HCT116 (cell line): ENCODE measurements around the gene TMEM140. TPM values are rescaled to one million over a fixed set of nuclear protein-coding genes. Genes with fewer than 3 reads are reported as not detected.

Experiments
- ATAC-seq: fragments of 200-7000 bp; cut with Tn5 transposase; 2 replicates; pipeline ENCODE4 v1.9.1; 2020; ENCODE audit warnings: mild to moderate bottlenecking, moderate library complexity
- BruUV-seq: library from RNA; stranded (reverse); fragments of 400-500 nt; replicated peaks from 2 replicates; lab custom pipeline; 2021; lab: Mats Ljungman, UMichigan
- CTCF ChIA-PET: fragments of 300-600 bp; sonication (Branson Sonifier 250); formaldehyde crosslinking; loops from one replicate; lab custom pipeline; 2021; ENCODE audit warnings: antibody characterized with exemption; lab: Charles Lee
- POLR2A ChIA-PET: fragments of 300-600, 350-600 bp; sonication (Branson Sonifier 250); formaldehyde crosslinking; loops from one replicate; lab custom pipeline; 2021; ENCODE audit warnings: antibody characterized with exemption; lab: Charles Lee
- RAD21 ChIA-PET, 2 experiments: fragments of 300-600 bp; sonication (Branson Sonifier 250); formaldehyde crosslinking; loops; one replicate each; lab custom pipeline; 2023; ENCODE audit warnings: low total read pairs in 2 of 2; ENCODE audit not compliant: uncharacterized antibody in 2 of 2, unreplicated experiment in 2 of 2, low non-redundant PET in 1 of 2; lab: Charles Lee
- DNase-seq: peaks from one replicate; pipeline ENCODE4 v3.0.0-alpha.2; 2010; ENCODE audit warnings: low read depth, low spot score
- H2AFZ ChIP-seq: fragments of 200-600 bp; shearing (Covaris generic), sonication (generic); 2 replicates; pipeline ENCODE4 v1.6.1; 2017; ENCODE audit warnings: low read depth, mixed run types, mixed read lengths, antibody characterized with exemption, low read length; ENCODE audit not compliant: poor library complexity, severe bottlenecking
- H3K27ac ChIP-seq: 2 replicates; pipeline ENCODE4 v1.5.1; 2012; ENCODE audit warnings: low read depth, low read length
- H3K27me3 ChIP-seq: fragments of 200-600 bp; sonication (generic); 2 replicates; pipeline ENCODE4 v1.6.1; 2016; ENCODE audit warnings: mixed run types, low read length, mixed read lengths; ENCODE audit not compliant: insufficient read depth
- H3K36me3 ChIP-seq, 2 experiments: fragments of 200-500 bp in 1 of 2; fragments of 200-600 bp in 1 of 2; sonication (Bioruptor generic) in 1 of 2; sonication (generic) in 1 of 2; 2 replicates each; pipeline versions ENCODE4 v1.5.1 to v1.6.1; 2014 to 2016; ENCODE audit warnings: low read length in 2 of 2, inconsistent platforms in 1 of 2, mixed read lengths in 1 of 2, mixed run types in 1 of 2; ENCODE audit not compliant: insufficient read depth in 2 of 2, control insufficient read depth in 1 of 2
- H3K4me1 ChIP-seq, 2 experiments: fragments of 200-600 bp in 1 of 2; sonication (generic) in 1 of 2; 2 replicates each; pipeline versions ENCODE4 v1.5.1 to v1.6.1; 2012 to 2017; ENCODE audit warnings: low read length in 2 of 2, inconsistent platforms in 1 of 2, mild to moderate bottlenecking in 1 of 2, mixed read lengths in 1 of 2, mixed run types in 1 of 2, moderate library complexity in 1 of 2; ENCODE audit not compliant: insufficient read depth in 2 of 2, control insufficient read depth in 1 of 2
- H3K4me2 ChIP-seq: fragments of 200-600 bp; sonication (generic); 2 replicates; pipeline ENCODE4 v1.6.1; 2017; ENCODE audit warnings: mixed run types, low read length, mixed read lengths
- H3K4me3 ChIP-seq, 2 experiments: fragments of 200-600 bp in 1 of 2; sonication (generic) in 1 of 2; replicated peaks in 1 of 2; 2 replicates each; pipeline ENCODE4 v1.5.1; 2011 to 2016; ENCODE audit warnings: low read length in 2 of 2, control low read depth in 1 of 2, low read depth in 1 of 2, mild to moderate bottlenecking in 1 of 2, mixed read lengths in 1 of 2, mixed run types in 1 of 2
- H3K79me2 ChIP-seq: fragments of 200-600 bp; sonication (generic); 2 replicates; pipeline ENCODE4 v1.6.1; 2017; ENCODE audit warnings: mild to moderate bottlenecking, mixed run types, low read length, moderate library complexity, mixed read lengths; ENCODE audit not compliant: insufficient read depth
- H3K9ac ChIP-seq: fragments of 200-600 bp; sonication (generic); 2 replicates; pipeline ENCODE4 v1.6.1; 2016; ENCODE audit warnings: low read length, mixed read lengths
- H3K9me2 ChIP-seq: fragments of 200-600 bp; sonication (generic), shearing (Covaris generic); 2 replicates; pipeline ENCODE4 v1.6.1; 2017; ENCODE audit warnings: mixed run types, mild to moderate bottlenecking, moderate library complexity; ENCODE audit not compliant: insufficient read depth
- H3K9me3 ChIP-seq, 2 experiments: fragments of 200-500 bp in 1 of 2; fragments of 200-600 bp in 1 of 2; sonication (Bioruptor generic) in 1 of 2; sonication (generic) in 1 of 2; 2 replicates each; pipeline ENCODE4 v1.6.1; 2014 to 2017; ENCODE audit warnings: low read length in 2 of 2, mixed read lengths in 2 of 2, inconsistent platforms in 1 of 2, low read depth in 1 of 2, mild to moderate bottlenecking in 1 of 2, mixed run types in 1 of 2, moderate library complexity in 1 of 2; ENCODE audit not compliant: control insufficient read depth in 1 of 2, insufficient read depth in 1 of 2
- H4K20me1 ChIP-seq: fragments of 200-600 bp; sonication (generic), shearing (Covaris generic); 2 replicates; pipeline ENCODE4 v1.6.1; 2017; ENCODE audit warnings: mixed run types, mild to moderate bottlenecking, moderate library complexity; ENCODE audit not compliant: insufficient read depth
- CBX3 ChIP-seq: IDR thresholded peaks from 2 replicates; pipeline ENCODE4 v1.6.1; 2012; ENCODE audit warnings: low read depth
- CEBPB ChIP-seq: IDR thresholded peaks from 2 replicates; pipeline ENCODE4 v1.6.1; 2012; ENCODE audit warnings: low read depth
- ELF1 ChIP-seq: IDR thresholded peaks from 2 replicates; pipeline ENCODE4 v1.6.1; 2012; ENCODE audit warnings: low read depth, borderline replicate concordance
- EZH2 ChIP-seq: fragments of 200-600 bp; sonication (generic); IDR thresholded peaks from 2 replicates; pipeline ENCODE4 v1.6.1; 2017; ENCODE audit warnings: antibody characterized with exemption, mixed run types
- EZH2phosphoT487 ChIP-seq: fragments of 200-600 bp; IDR thresholded peaks from 2 replicates; pipeline ENCODE4 v1.6.1; 2018; ENCODE audit warnings: antibody characterized with exemption, borderline replicate concordance
- JUND ChIP-seq: IDR thresholded peaks from 2 replicates; pipeline ENCODE4 v1.6.1; 2012
- RAD21 ChIP-seq: IDR thresholded peaks from 2 replicates; pipeline ENCODE4 v1.6.1; 2012; ENCODE audit warnings: low read depth, mild to moderate bottlenecking
- YY1 ChIP-seq: IDR thresholded peaks from 2 replicates; pipeline ENCODE4 v1.6.1; 2011; ENCODE audit warnings: low read length, low read depth, moderate library complexity, mild to moderate bottlenecking; ENCODE audit not compliant: insufficient replicate concordance; ENCODE audit errors: extremely low read depth
- intact Hi-C: fragments of 100-400 bp; cut with micrococcal nuclease; formaldehyde crosslinking; loops from 2 replicates; pipeline ENCODE4 v1.10.0; 2022
- total RNA-seq: library from RNA; stranded (reverse); gene quantifications from one replicate; pipeline ENCODE4 v1.2.1, GENCODE V29; 2021; ENCODE audit not compliant: unreplicated experiment
- TF ChIP-seq, protein P1 (sequence below), 3 experiments: fragments of 200-600 bp in 1 of 3; sonication (generic) in 1 of 3; IDR thresholded peaks in 2 of 3; conservative IDR thresholded peaks in 1 of 3; 2 replicates each; pipeline ENCODE4 v1.5.1; 2012 to 2017; ENCODE audit warnings: low read depth in 2 of 3, low read length in 2 of 3, antibody characterized with exemption in 1 of 3, borderline replicate concordance in 1 of 3, control low read depth in 1 of 3, mild to moderate bottlenecking in 1 of 3, mixed read lengths in 1 of 3, mixed run types in 1 of 3, moderate library complexity in 1 of 3; ENCODE audit not compliant: insufficient read depth in 1 of 3
- TF ChIP-seq, protein P2 (sequence below): IDR thresholded peaks from 2 replicates; pipeline ENCODE4 v1.6.1; 2012
- TF ChIP-seq, protein P3 (sequence below): IDR thresholded peaks from 2 replicates; pipeline ENCODE4 v1.6.1; 2012
- TF ChIP-seq, protein P4 (sequence below): IDR thresholded peaks from 2 replicates; pipeline ENCODE4 v1.6.1; 2011; ENCODE audit warnings: mild to moderate bottlenecking, low read length, moderate library complexity; ENCODE audit not compliant: insufficient replicate concordance; ENCODE audit errors: extremely low read depth

The TMEM140 gene
- total RNA-seq, 1 experiment from 2014 or later, result not detected

DNA sequence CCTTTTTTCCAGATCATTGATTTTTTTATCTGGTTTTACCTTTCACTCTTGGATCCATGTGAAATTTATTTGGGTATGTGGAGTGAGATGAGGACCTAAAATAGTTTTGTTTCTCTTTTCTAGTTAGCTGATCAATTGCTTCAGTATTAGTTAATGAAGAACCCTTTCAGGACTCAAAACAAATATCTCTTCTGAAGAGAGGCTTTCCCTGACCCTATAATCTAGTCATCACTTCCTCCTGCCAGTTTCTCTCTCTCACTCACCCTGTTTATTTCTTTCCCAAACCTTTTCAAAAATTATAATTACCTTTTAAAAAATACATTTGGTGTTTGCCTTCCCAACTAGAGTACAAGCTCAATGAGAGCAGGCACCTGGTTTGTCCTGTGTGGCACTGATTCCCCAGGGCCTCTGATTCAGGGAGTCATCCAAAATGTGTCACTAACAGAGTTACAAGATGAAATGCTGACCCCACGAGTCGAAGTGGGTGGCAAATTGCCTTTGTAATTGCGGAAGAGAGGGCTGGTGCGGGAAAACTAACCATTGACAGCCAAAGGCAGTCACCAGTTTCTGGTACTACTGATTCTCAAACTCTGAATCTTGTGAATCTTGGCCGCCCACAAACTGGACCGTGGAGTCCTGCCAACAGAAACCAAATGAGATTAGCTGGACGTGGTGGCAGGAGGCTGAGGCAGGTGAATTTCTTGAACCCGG lies 2.4 kb downstream of the TMEM140 start:
- RAD21 ChIA-PET, result no interaction called here
- Histone ChIP-seq H3K27ac (no peak overlapping the region), H3K9ac (no peak overlapping the region), H4K20me1 (no peaks in the 10 kb centered on the region), H3K79me2 (no peaks in the 10 kb centered on the region), H3K36me3 (no peaks in the 10 kb centered on the region), H3K4me2 (no peak overlapping the region), H2AFZ (no peak overlapping the region), H3K9me3 (no peaks in the 10 kb centered on the region; a peak in 1 of 4 replicates), H3K4me1 (no peaks in the 10 kb centered on the region; a peak in 1 of 4 replicates), H3K4me3 (no peak overlapping the region), H3K9me2 (no peaks in the 10 kb centered on the region), H3K27me3 (no peaks in the 10 kb centered on the region)
- ATAC-seq, result no peak
- no peak for DNase-seq
- intact Hi-C loops, result no loop called here
- CTCF ChIA-PET, result interaction anchor here (0.6 kb wide), 1 partner anchor 19 kb away, joined by 3 read pairs; no protein-coding TSS in a partner anchor
- TF ChIP-seq, protein P1, sequence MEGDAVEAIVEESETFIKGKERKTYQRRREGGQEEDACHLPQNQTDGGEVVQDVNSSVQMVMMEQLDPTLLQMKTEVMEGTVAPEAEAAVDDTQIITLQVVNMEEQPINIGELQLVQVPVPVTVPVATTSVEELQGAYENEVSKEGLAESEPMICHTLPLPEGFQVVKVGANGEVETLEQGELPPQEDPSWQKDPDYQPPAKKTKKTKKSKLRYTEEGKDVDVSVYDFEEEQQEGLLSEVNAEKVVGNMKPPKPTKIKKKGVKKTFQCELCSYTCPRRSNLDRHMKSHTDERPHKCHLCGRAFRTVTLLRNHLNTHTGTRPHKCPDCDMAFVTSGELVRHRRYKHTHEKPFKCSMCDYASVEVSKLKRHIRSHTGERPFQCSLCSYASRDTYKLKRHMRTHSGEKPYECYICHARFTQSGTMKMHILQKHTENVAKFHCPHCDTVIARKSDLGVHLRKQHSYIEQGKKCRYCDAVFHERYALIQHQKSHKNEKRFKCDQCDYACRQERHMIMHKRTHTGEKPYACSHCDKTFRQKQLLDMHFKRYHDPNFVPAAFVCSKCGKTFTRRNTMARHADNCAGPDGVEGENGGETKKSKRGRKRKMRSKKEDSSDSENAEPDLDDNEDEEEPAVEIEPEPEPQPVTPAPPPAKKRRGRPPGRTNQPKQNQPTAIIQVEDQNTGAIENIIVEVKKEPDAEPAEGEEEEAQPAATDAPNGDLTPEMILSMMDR (IDR thresholded peaks at IDR 0.05 in 2 of 3, conservative IDR thresholded peaks at IDR 0.05 in 1 of 3; ENCODE audit: borderline replicate concordance in 1 of 3, insufficient read depth in 1 of 3, low read depth in 2 of 3, low read length in 2 of 3), result no peak
- TF ChIP-seq CBX3, result no peak
- TF ChIP-seq, protein P2, sequence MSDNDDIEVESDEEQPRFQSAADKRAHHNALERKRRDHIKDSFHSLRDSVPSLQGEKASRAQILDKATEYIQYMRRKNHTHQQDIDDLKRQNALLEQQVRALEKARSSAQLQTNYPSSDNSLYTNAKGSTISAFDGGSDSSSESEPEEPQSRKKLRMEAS, result no peak
- no peak for TF ChIP-seq YY1
- TF ChIP-seq, protein P3, sequence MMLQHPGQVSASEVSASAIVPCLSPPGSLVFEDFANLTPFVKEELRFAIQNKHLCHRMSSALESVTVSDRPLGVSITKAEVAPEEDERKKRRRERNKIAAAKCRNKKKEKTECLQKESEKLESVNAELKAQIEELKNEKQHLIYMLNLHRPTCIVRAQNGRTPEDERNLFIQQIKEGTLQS, result no peak
- TF ChIP-seq, protein P4, sequence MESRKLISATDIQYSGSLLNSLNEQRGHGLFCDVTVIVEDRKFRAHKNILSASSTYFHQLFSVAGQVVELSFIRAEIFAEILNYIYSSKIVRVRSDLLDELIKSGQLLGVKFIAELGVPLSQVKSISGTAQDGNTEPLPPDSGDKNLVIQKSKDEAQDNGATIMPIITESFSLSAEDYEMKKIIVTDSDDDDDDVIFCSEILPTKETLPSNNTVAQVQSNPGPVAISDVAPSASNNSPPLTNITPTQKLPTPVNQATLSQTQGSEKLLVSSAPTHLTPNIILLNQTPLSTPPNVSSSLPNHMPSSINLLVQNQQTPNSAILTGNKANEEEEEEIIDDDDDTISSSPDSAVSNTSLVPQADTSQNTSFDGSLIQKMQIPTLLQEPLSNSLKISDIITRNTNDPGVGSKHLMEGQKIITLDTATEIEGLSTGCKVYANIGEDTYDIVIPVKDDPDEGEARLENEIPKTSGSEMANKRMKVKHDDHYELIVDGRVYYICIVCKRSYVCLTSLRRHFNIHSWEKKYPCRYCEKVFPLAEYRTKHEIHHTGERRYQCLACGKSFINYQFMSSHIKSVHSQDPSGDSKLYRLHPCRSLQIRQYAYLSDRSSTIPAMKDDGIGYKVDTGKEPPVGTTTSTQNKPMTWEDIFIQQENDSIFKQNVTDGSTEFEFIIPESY, result no peak
- TF ChIP-seq ELF1, result no peak
- no peak for TF ChIP-seq EZH2phosphoT487
- TF ChIP-seq JUND, result no peak
- TF ChIP-seq RAD21, result no peak
- no peak for TF ChIP-seq EZH2
- no peak for TF ChIP-seq CEBPB
- POLR2A ChIA-PET, result no interaction called here
- no TSS peak for BruUV-seq
